COLO668 (cell line): ENCODE results near the gene SLC22A23.
A peak's percentile ranks its signal among the peaks of the same experiment; 100 is the strongest.
"Not testable (repeated sequence)": the region's sequence is repeated elsewhere in the genome, so short reads cannot be mapped to it uniquely, and the experiment has no call there.

ENCODE experiments used
- DNase-seq: peaks from one replicate; lab custom pipeline; 2025; ENCODE audit not compliant: unreplicated experiment; lab: John Stamatoyannopoulos, UW

SLC22A23 gene

DNA sequence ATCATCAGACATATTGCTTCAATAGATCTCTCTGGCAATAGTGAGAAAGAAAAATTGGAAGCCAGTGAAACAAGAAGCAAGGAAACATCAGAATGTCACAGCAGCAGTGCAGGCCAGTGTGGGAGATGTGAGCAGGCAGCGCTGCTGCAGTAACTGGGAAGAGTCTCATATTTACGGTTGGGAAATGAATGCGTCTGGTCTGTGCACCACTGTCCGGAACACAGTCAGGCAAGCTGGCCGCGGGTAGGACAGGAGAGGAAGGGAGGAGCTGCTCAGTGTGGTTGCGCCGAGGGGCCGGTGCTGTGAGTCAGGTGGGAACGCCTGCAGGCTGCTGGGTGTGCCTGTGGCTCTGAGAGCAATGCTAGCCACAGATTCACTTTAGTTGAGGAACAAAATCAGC lies 204.5 kb downstream of the SLC22A23 start:
- DNase-seq: no peak

DNA sequence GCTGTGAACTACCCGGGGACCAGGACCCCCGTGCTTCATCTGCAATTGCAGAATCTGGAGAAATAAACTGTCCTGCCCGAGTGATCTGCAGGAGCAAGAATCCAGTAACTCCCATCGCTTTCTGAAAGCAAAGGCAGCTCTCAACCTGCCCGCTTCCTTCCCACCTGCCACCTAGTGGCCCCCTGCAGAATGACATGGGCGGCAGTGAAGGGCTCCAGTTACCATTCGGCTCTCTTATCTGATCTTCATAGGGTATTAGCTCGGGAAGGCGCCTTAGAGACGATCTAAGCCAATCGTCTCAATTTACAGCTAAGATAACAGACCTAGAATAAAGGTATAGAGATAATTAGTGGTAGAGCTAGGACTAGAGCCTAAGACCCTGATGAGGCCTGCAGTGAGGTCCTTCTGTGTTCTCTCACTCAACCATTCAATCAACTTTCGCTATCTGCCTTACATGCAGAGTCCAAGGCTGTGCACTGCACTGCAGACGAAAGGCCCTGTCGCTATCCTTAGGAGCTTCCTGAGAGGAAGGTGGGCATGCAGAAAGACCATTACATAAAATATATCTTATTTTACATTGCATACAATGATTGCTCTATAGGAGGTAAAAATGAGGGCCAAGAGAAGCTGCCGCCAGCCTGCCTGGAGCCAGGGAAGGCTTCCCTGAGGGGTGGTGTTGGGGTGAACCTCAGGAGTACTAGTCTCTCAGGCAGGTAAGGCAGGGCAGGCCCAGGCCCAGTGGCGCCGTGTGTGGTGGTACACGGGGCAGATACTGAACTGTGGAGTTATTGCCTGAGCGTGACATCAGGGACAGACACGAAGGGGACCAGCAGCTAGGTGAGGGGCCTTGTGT lies 205.2 kb downstream of the SLC22A23 start:
- peak; percentile 70 for DNase-seq

DNA sequence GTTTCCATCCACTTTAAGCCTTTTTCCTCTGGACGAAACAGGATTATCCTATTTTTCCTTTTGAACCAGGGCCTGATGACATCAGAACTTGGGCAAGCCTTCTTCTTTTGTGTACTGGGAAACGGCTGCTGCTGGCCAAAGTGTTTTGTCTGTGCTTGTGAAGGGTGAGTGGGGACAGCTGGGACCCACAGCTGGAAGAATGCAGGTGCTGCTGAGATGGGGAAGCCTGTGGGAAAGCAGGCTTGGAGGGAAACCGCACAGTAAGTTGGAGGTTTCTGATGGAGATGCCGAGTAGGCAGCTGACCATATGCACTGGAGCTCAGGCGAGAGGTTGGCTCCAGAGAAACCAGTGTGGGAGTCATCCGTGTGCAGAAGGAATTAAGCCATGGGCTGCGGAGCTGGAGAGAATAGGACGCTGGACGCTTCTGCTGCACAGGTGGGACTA lies 206.6 kb downstream of the SLC22A23 start:
- no peak for DNase-seq

DNA sequence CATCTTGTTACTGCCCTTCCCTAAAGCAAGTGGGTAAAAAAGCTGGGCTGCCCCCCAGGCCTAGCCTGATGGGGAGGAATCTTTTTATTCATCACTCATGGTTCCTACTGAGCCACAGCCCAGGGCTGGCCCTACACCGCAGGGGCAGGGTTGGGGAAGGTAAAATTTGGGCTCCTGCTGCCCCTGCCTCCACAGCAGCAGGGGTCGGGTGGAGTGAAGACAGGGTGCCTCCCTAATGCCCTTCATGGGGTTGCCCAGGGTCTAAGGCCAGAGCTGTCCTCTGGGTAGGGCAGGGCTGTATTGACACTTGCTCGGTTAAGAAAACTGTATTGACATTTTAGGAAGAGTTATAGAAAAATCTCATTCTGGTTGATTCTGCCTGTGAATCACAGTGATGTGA lies 207.0 kb downstream of the SLC22A23 start:
- no peak for DNase-seq

DNA sequence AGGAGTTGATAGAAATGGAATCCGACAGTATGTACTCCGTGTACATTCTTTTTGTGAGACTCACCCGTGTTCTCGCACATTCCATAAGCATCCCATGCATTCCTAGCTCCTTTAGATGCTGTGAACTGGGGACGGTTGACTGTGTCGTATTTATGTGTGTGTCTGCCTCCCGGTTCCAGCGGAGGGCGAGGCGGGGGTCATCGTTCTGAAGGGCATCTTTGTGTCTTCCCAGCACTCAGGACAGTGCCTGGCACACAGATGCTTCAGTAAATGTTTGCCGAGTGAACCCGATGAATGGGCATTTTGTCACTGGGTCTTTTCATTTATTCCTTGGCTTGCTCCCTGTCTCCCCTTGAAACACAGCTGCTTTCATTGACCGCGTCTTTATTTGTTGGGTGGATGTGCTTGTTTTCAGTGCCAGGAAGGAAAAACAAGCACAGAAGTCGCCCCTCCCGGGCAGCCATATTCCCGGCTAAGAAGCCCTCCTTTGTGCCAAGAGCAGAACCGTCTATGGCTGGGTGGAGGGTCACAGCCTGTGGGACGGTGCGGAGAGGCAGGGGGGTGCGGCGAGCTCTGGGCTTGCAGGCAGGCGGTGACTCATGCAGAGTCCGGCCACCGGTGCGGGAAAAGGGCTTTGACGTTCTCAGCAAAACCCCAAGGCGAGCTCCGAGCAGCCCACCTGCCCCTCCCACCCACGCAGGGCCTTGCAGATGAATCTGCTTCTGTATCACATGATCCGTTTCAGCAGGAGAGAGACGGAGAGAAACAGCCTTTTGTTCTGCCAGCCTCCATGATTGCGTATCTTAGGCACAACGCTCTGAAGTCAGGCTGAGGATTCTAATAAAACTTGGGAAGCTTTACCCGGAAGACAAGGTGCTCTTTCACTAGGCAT lies 209.3 kb downstream of the SLC22A23 start:
- no peak for DNase-seq

DNA sequence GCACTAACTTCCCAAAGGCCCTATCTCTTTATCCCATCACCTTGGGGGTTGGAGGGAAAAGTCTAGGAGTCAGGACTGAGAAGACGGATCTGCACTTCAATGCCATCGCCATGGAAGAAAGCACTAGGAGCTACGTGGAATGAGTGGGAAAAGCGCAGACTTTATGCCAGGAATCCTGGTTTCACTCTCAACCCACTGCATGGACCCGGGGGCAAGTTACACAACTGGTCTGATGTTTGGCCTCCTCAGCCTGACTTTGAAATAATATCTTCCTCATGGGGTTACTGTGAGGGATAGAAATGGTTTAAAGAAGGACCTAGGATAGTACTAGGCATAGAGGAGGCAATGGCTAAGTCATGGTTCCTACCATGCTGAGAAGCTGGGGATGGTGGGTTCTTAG lies 211.6 kb downstream of the SLC22A23 start:
- DNase-seq: no peak

DNA sequence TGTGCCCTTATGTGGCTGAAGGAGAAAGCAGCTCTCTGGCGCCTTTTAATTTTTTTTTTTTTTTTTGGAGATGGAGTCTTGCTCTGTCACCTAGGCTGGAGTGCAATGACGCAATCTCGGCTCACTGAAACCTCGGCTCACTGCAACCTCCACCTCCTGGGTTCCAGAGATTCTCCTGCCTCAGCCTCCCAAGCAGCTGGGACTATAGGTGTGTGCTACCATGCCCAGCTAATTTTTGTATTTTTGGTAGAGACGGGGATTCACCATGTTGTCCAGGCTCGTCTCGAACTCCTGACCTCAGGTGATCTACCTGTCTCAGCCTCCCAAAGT lies 212.1 kb downstream of the SLC22A23 start:
- not testable (repeated sequence) for DNase-seq

DNA sequence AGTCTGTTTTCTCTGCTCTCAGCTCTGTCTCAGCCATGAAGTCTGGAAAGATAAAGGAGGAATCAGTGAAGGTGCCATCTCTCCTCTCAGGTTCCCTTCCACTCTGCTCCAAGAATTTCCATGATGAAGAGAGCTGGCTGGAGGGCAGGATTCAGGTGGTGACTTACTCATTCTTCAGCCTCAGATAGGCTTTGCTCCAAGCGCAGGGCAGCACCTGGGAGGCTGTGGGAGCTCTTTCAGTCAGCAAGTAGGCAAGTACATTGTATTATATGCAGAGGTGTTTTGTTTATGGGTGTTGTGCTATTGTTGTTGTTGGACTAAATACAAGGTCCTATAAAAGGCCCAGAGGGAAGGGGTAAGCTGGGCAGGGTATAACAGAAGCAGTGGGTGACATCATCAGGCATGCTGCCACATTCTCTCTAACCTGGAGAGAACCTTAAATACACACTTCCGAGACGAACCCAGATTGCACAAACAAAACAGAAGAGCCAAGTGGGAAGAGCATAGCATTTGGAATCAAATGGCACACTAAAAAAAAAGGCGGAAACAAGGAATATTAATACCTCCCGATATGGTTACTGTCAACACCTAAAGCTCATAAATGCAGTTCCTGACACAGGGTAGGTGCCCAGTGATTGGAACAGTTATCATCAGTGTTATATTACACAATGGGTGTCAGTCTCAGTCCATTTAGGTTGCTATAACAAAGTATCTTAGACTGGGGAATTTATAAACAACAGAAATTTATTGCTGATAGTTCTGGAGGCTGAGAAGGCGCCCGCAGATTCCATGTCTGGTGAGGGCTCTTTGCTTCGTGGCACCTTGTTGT lies 212.6 kb downstream of the SLC22A23 start:
- no peak for DNase-seq

DNA sequence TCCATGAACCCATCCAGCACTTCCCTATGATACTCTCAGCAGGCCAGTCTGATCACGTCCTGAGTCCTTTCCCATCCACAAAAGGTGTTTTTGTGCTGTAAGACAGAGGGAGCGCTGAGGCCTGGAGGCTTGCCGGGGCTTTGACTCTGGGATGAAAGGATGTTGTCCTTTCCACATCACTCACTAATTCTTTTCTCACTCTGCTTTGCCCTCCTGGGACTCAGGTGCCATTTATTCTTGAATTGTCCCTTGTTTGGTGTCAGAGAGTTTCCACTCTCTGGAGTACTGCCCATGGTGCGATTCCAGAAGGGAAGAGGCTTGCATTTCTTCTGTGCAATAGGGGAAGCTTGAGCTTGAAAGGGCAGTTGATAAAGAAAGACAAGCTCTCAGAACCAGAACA lies 214.1 kb downstream of the SLC22A23 start:
- DNase-seq: no peak

DNA sequence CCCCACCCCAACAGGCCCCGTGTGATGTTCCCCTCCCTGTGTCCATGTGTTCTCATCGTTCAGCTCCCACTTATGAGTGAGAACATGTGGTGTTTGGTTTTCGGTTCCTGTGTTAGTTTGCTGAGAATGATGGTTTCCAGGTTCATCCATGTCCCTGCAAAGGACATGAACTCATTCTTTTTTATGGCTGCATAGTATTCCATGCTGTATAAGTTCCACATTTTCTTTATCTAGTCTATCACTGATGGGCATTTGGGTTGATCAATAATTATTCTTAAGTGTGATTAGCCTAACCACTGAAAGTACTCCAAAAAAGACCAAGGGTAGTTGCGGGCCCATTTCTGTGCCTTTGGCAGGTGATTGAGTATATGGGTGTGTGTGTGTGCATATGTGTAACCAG lies 215.1 kb downstream of the SLC22A23 start:
- DNase-seq: not testable (repeated sequence)

DNA sequence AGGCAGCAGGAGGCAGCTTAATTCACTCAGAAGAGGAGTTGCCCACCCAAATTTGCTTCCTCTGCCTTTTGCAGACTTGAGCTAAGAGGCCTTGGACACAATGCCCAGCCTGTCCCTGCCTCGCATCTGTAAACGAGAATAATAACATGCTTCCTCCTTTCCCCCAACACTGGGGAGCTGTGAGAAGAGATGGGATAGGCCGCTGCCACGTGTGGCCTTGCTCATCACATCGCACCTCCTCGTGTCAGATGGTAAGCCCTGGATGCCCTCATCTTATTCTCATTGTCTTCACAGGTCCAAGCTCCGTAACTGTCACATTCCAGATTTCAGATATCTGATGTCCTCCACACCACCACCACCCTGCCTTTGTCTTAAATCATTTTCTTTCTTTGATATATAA lies 216.3 kb downstream of the SLC22A23 start:
- no peak for DNase-seq

DNA sequence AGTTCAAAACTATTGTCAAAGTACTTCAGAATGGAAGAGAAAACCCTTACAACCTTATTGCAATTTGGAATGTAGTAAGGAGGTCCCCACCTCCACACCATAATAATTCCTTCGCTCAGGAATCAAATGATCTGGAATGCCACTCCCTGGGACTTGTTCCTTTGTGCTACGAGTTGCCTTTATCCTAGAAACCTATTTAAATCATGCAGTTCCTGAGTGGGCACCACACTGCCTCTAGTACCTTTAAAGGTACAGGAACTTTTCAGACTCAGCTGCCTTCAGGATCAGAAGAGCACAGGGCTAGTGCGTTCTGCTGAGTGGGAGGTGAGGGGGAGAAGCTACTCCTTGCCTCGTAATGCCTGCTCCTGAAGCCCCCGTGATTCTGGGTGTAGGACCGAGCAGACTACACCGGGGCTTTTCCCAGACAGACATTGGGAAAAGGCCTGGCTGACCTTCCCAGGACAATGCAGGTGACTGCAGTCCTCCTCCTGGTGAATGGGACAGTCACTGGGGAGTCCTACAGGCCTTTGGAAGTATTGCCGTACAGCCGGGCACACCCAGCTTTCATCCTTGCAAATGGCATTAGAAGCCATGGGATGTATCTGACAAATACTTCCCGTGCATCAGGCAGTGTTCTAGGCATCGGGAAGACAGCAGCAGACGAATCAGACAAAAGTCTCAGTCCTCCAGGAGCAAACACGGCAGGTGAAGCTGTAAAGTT lies 217.6 kb downstream of the SLC22A23 start:
- DNase-seq: no peak

DNA sequence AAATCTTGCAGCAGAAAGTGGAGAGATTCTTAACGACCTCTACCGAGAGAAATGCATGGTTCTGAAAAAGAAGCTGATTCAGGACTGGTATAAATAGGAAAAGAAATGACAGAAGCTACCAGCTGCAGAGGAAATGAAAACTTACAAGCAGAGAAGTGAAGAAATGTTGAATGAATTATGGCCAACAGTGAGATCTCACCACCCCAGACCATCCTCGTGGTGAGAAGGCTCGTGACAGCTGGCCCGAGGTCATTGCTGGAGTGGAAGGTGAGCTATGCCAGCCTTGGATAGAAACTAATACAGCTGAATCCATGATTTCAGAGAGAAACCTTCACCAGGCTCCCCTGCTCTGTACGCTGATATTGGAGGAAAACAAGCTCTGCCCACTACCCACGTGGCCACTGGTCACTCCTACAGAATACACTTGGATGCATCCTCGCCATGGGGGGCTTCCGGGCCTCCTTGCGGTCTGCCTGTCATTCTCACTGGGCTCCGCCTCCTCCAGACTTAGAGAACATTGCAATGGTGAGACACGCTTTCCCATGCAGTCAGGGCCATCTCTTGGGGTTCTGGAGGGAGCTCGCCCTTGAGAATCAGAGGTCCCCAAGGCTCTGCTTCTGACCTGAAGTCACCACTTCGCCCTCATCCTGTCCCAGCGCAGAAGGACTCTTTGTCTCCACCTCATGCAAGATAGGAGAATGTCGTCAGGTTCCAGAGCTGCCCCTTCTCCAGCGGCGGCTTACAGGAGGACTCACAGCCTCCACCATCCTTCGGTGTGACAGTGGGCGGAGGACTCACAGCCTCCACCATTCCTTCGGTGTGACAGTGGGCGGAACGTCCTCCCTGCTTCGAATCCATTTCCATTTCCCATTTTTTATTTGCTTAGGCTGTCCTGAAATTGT lies 218.8 kb downstream of the SLC22A23 start:
- DNase-seq: no peak

DNA sequence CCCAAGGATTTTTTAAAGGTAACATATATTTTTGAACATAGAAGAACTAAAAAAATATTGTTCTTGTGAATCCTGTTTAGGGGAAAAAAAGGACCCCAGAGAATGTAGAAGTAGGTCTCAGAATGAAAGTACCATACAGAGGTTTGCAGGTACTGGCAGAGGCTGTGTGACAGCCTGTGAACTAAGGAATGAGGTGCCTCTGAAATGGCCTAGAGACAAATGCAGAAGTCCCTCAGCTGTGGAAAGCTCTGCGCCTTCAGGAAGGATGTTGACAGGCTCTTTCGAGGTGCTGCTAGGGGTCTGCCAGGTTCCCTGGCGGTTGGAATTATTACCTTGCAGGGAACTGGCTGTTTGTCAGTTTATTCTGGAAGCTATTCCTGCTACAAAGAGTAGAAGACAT lies 220.8 kb downstream of the SLC22A23 start:
- DNase-seq: no peak

DNA sequence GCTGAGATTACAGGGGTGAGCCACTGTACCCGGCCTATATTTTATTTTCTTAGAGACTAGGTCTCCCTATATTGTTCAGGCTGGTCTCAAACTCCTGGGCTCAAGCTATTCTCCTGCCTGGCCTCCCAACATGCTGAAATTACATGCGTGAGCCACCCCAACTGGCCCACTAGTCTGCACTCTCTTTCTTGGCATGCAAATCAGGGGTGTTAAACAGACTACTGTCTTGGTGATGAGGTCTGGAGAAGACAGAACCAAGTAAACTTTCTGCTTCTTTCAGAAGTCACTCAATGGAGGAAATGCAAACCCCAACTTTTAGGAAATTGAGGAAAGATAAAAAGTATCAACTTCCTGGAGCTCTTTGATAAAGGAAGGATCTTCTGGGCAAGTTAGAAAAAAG lies 221.4 kb downstream of the SLC22A23 start:
- no peak for DNase-seq

DNA sequence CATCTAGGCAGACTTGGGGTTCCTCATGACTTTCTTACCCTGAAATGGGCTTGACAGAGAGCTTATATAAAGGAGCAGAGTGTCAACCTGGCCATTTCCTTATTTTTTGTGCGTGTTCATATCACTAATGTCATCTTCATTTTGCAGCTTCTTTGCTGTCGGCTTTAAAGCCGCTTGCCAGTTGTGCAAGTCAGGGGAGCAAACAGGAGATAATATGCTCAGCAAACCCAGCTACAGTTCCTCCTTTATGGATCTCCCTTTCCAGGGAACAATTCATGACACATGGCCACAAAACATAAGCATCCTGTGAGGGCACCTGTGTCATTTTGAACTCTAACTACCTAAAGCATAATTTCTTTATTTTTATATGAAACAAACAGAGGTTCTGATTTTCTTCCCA lies 222.9 kb downstream of the SLC22A23 start:
- DNase-seq: no peak

DNA sequence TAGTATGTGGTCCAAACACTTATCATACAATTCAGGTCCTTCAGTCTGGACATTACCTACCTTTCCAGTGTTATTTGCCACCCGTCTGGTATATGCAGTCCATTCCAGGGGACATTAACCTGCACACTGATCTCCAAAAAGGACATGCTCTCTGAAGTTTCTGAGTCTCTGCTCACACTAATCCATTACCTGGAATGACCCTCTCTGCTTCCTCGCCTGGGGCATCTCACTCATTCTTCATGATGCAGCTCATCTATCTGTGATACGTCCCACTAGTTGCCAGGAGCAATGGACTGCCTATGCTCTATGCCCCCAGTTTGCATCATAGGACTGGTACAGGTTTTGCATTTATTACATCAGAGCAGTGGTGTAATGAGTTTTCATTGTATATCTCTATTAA lies 223.5 kb downstream of the SLC22A23 start:
- DNase-seq: no peak

DNA sequence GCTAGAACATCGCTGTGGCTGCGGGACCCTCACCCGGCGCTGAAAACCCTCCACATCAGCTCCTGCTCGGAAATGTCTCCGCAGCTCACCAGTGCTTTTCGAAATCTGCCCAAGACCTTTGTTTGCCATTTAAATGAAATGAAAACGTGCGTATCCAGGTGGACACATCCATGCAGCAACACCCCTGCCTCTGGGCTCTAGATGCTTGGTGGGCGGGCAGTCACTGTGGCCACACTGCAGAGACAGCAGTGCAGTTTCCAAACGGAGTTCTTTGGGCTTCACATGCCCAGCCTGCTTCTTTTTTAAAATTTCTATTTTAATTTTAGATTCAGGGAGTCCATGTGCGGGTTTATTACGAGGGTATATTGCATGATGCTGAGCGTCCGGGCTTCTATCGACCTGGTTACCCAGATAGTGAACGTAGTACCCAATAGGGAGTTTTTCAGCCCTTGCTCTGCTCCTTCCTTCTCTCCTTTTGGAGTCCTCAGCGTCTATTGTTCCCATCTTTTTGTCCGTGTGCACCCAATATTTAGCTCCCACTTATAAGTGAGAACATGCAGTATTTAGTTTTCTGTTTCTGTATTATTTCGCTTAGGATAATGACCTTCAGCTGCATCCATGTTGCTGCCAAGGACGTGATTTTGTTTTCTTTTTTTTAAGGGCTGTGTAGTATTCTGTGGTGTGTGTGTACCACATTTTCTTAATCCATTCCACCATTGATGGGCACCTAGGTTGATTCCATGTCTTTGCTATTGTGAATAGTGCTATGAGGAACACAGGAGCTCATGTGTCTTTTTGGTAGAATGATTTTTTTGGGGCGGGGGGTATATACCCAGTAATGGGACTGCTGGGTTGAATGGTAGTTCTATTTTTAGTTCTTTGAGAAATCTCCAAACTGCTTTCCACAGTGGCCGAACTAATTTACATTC lies 224.6 kb downstream of the SLC22A23 start:
- DNase-seq: peak; percentile 40
